ENCODE data around the gene E2F4.

Gene E2F4

GRCh38 chr16:67234180-67234597 is 42.2 kb downstream of the E2F4 start:
- Histone ChIP-seq H3K4me3 (ENCODE audit: low read length, poor library complexity, severe bottlenecking) (no peak overlapping the region), H3K9me3 (ENCODE audit: insufficient read depth, low read depth, low read length) (no peaks in the 10 kb centered on the region), H3K4me1 (ENCODE audit: insufficient read depth, low read length, poor library complexity, severe bottlenecking) (no peaks in the 10 kb centered on the region), H3K27me3 (ENCODE audit: insufficient read depth, low read length, poor library complexity, severe bottlenecking) (no peaks in the 10 kb centered on the region), H3K4me2 (ENCODE audit: low read depth, low read length, poor library complexity, severe bottlenecking) (no peak overlapping the region), H2AFZ (ENCODE audit: low read length) (no peak overlapping the region), H3F3A (ENCODE audit: low read depth) (no peaks in the 10 kb centered on the region; the same call in 1 of the 2 replicates), H3K9me2 (replicated peaks; ENCODE audit: low read depth, low read length) (no peaks in the 10 kb centered on the region), H3K9ac (ENCODE audit: low read depth, low read length, poor library complexity, severe bottlenecking) (no peak overlapping the region), H3K79me2 (ENCODE audit: insufficient read depth, low read length) (no peaks in the 10 kb centered on the region), H3K36me3 (ENCODE audit: insufficient read depth, low read length) (peaks cover 65% of the 10 kb centered on the region; the same call in 1 of the 2 replicates), H4K20me1 (ENCODE audit: insufficient read depth, low read length, poor library complexity, severe bottlenecking) (no peaks in the 10 kb centered on the region)
- TF ChIP-seq CTCF (conservative IDR thresholded peaks at IDR 0.05; ENCODE audit: low read length) (no peak), EZH2phosphoT487 (IDR thresholded peaks at IDR 0.05; ENCODE audit: borderline replicate concordance) (no peak)

- Histone ChIP-seq H3F3A (ENCODE audit: low read depth) (no peaks in the 10 kb centered on the region; the same call in 1 of the 2 replicates), H3K9me3 (ENCODE audit: insufficient read depth, low read depth, low read length) (no peaks in the 10 kb centered on the region), H3K4me1 (ENCODE audit: insufficient read depth, low read length, poor library complexity, severe bottlenecking) (peaks cover 3% of the 10 kb centered on the region), H3K9ac (ENCODE audit: low read depth, low read length, poor library complexity, severe bottlenecking) (no peak overlapping the region), H3K4me2 (ENCODE audit: low read depth, low read length, poor library complexity, severe bottlenecking) (no peak overlapping the region), H3K9me2 (replicated peaks; ENCODE audit: low read depth, low read length) (no peaks in the 10 kb centered on the region), H3K27me3 (ENCODE audit: insufficient read depth, low read length, poor library complexity, severe bottlenecking) (no peaks in the 10 kb centered on the region), H3K79me2 (ENCODE audit: insufficient read depth, low read length) (peaks cover 5% of the 10 kb centered on the region; the same call in 1 of the 2 replicates), H2AFZ (ENCODE audit: low read length) (no peak overlapping the region), H3K36me3 (ENCODE audit: insufficient read depth, low read length) (peaks cover 48% of the 10 kb centered on the region; the same call in 1 of the 2 replicates), H3K4me3 (ENCODE audit: low read length, poor library complexity, severe bottlenecking) (no peak overlapping the region), H4K20me1 (ENCODE audit: insufficient read depth, low read length, poor library complexity, severe bottlenecking) (no peaks in the 10 kb centered on the region)
- no peak for TF ChIP-seq EZH2phosphoT487 (IDR thresholded peaks at IDR 0.05; ENCODE audit: borderline replicate concordance)
- TF ChIP-seq CTCF (conservative IDR thresholded peaks at IDR 0.05; ENCODE audit: low read length): no peak
Measured at GRCh38 chr16:67235816-67236562, 44.0 kb downstream of the E2F4 start.

- H3F3A ChIP-seq (ENCODE audit: low read depth): no peaks in the 10 kb centered on the region
- H3K4me2 ChIP-seq (ENCODE audit: low read depth, low read length, poor library complexity, severe bottlenecking): no peak overlapping the region
- H3K9me3 ChIP-seq (ENCODE audit: insufficient read depth, low read depth, low read length): no peaks in the 10 kb centered on the region
- H4K20me1 ChIP-seq (ENCODE audit: insufficient read depth, low read length, poor library complexity, severe bottlenecking): no peaks in the 10 kb centered on the region
- H3K4me3 ChIP-seq (ENCODE audit: low read length, poor library complexity, severe bottlenecking): no peak overlapping the region
- H3K36me3 ChIP-seq (ENCODE audit: insufficient read depth, low read length): peaks cover 40% of the 10 kb centered on the region; the same call in 1 of the 2 replicates
- H3K79me2 ChIP-seq (ENCODE audit: insufficient read depth, low read length): peaks cover 12% of the 10 kb centered on the region; the same call in 1 of the 2 replicates
- H3K27me3 ChIP-seq (ENCODE audit: insufficient read depth, low read length, poor library complexity, severe bottlenecking): no peaks in the 10 kb centered on the region
- TF ChIP-seq EZH2phosphoT487 (IDR thresholded peaks at IDR 0.05; ENCODE audit: borderline replicate concordance): no peak
- no peak for TF ChIP-seq CTCF (conservative IDR thresholded peaks at IDR 0.05; ENCODE audit: low read length)
- H3K4me1 ChIP-seq (ENCODE audit: insufficient read depth, low read length, poor library complexity, severe bottlenecking): peaks cover 10% of the 10 kb centered on the region
- no peak overlapping the region for H2AFZ ChIP-seq (ENCODE audit: low read length)
- no peaks in the 10 kb centered on the region for H3K9me2 ChIP-seq (replicated peaks; ENCODE audit: low read depth, low read length)
- no peak overlapping the region for H3K9ac ChIP-seq (ENCODE audit: low read depth, low read length, poor library complexity, severe bottlenecking)
Measured at GRCh38 chr16:67236563-67237395, 44.8 kb downstream of the E2F4 start.
